ENCODE data around the gene SEMA4G.

Gene SEMA4G

DNA sequence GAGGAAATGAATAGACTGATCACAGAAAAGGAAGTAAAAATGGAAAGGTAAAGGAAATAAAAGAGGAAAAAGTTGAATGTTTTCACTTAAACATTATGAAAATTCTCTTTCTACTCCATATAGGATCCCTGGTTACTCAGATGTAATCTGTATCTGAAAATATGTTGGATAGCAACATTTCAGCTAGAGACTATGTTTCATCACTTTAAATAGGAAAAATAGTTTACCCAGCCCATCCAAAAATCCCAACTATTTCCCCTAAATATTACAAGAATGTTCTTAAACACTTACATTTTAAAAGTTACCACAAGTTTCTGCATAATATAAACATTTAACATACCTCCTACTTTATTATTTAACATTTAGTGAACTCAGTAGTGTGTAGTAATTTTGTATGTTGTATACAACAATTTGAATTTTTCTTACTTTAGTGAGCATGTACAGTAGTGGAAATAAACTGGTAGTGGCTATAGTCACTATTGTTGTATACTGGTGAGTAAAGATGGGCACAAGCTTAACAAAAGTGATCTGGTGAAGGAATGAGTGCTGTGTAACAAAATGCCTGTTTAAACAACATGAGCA lies 29.4 kb upstream of the SEMA4G start:
- DNase-seq (ENCODE audit: low spot score): no peak
- TF ChIP-seq, protein P1, sequence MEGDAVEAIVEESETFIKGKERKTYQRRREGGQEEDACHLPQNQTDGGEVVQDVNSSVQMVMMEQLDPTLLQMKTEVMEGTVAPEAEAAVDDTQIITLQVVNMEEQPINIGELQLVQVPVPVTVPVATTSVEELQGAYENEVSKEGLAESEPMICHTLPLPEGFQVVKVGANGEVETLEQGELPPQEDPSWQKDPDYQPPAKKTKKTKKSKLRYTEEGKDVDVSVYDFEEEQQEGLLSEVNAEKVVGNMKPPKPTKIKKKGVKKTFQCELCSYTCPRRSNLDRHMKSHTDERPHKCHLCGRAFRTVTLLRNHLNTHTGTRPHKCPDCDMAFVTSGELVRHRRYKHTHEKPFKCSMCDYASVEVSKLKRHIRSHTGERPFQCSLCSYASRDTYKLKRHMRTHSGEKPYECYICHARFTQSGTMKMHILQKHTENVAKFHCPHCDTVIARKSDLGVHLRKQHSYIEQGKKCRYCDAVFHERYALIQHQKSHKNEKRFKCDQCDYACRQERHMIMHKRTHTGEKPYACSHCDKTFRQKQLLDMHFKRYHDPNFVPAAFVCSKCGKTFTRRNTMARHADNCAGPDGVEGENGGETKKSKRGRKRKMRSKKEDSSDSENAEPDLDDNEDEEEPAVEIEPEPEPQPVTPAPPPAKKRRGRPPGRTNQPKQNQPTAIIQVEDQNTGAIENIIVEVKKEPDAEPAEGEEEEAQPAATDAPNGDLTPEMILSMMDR (IDR thresholded peaks at IDR 0.05; ENCODE audit: extremely low read depth, insufficient read depth, missing control alignments): no peak
- in situ Hi-C loops (cut with MboI; ENCODE audit: low pct_unique_long_range_greater_than_20kb, low sequenced_read_pairs, unreplicated experiment): no loop called here

DNA sequence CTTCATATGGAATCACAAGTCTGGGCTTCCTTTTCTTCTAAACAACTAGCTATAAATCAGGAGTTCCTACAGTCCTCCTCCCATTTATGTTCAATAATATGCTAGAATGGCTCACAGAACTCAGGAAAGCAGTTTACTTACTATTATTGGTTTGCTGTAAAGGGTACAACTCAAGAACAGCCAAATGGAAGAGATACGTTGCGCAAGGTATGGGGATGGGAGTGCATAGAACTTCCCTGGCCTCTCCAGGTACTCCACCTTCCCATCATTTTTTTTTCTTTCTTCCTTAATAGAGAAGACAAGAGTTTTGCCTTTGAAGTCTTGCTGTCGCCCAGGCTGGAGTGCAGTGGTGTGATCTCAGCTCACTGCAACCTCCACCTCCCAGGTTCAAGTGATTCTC lies 27.1 kb upstream of the SEMA4G start:
- TF ChIP-seq, protein P1 (IDR thresholded peaks at IDR 0.05; ENCODE audit: extremely low read depth, insufficient read depth, missing control alignments): no peak
- in situ Hi-C loops (cut with MboI; ENCODE audit: low pct_unique_long_range_greater_than_20kb, low sequenced_read_pairs, unreplicated experiment): no loop called here

DNA sequence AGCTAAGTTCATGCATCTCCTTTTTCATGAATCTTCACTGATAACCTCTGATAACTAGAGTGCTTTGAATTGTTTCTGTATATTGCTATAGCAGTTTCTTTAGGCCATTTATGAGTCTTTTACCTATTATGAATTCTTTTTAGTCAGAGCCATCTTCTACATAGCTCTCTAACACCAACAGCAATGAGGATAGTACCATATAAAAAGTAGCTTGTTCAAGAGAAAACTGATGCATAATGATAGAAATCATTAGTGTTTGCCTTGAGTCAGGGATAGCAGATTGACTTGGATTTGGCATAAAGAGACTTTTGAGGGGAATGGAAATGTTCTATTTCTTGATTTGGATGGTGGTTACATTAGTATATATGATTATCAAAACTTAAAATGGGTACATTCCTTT lies 25.8 kb upstream of the SEMA4G start:
- DNase-seq (ENCODE audit: low spot score): no peak
- TF ChIP-seq, protein P1 (IDR thresholded peaks at IDR 0.05; ENCODE audit: extremely low read depth, insufficient read depth, missing control alignments): no peak
- in situ Hi-C loops (cut with MboI; ENCODE audit: low pct_unique_long_range_greater_than_20kb, low sequenced_read_pairs, unreplicated experiment): no loop called here

More for the DNA sequence above, 27.1 kb upstream of the SEMA4G start:
- DNase-seq (ENCODE audit: low spot score): no peak

GRCh38 chr10:100945754-100946153 lies 23.6 kb upstream of the SEMA4G start:
- in situ Hi-C loops (cut with MboI; ENCODE audit: low pct_unique_long_range_greater_than_20kb, low sequenced_read_pairs, unreplicated experiment): no loop called here
- DNase-seq (ENCODE audit: low spot score): no peak
- TF ChIP-seq, protein P1 (IDR thresholded peaks at IDR 0.05; ENCODE audit: extremely low read depth, insufficient read depth, missing control alignments): no peak

DNA sequence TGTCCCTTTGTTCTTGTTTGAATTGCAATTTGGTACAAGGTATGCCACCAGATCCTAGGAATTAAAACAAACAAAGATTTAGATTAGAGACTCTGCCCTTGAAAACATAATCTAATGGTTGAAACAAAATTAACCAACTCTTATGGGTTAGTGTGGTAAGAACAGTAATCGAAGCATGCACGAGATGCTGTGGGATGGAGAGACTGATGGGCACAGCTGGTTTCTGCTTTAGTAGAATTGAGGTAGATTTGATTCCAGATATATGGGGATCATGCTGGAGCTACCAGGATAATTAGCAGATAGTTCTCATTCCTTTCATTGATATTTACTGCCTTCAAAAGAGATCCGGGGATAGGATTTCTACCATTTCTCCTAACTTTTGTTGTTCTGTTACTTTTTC lies 20.4 kb upstream of the SEMA4G start:
- no peak for DNase-seq (ENCODE audit: low spot score)
- in situ Hi-C loops (cut with MboI; ENCODE audit: low pct_unique_long_range_greater_than_20kb, low sequenced_read_pairs, unreplicated experiment): no loop called here

GRCh38 chr10:100960251-100960650 lies 9.1 kb upstream of the SEMA4G start:
- in situ Hi-C loops (cut with MboI; ENCODE audit: low pct_unique_long_range_greater_than_20kb, low sequenced_read_pairs, unreplicated experiment): no loop called here
- TF ChIP-seq, protein P1 (IDR thresholded peaks at IDR 0.05; ENCODE audit: extremely low read depth, insufficient read depth, missing control alignments): no peak
- no peak for DNase-seq (ENCODE audit: low spot score)

More for the DNA sequence above, 20.4 kb upstream of the SEMA4G start:
- TF ChIP-seq, protein P1 (IDR thresholded peaks at IDR 0.05; ENCODE audit: extremely low read depth, insufficient read depth, missing control alignments): no peak

Data from GM13977 (cell line).